ENCODE data around the gene MPPED2. TPM values are rescaled to one million over a fixed set of nuclear protein-coding genes. Genes with fewer than 3 reads are reported as not detected.

MPPED2 gene
- total and polyA plus RNA-seq, 4 donors: 0.11 to 5.6 (median 1.1) TPM

GRCh38 chr11:30581675-30582074, 4.5 kb downstream of the MPPED2 start:
- ATAC-seq (ENCODE audit: insufficient read depth, low FRiP score): no peak
- peaks cover 0 to 21% (median 0%) of the 10 kb centered on the region in 5 donors for H3K4me1 ChIP-seq (ENCODE audit: control insufficient read depth in 5 of 5, insufficient read depth in 5 of 5, low read length in 5 of 5)
- H3K4me3 ChIP-seq: no peak overlapping the region
- no peak for DNase-seq
- no peak overlapping the region for H3K27ac ChIP-seq (ENCODE audit: low read depth in 1 of 2, low read length in 1 of 2)
- TF ChIP-seq CTCF (IDR thresholded peaks at IDR 0.05; ENCODE audit: control extremely low read depth, extremely low read depth): no peak
- H3K9me3 ChIP-seq (ENCODE audit: control insufficient read depth in 4 of 4, insufficient read depth in 3 of 4, low read length in 3 of 4): peaks cover 0 to 7% (median 0%) of the 10 kb centered on the region in 4 donors
- H3K36me3 ChIP-seq (ENCODE audit: control insufficient read depth in 4 of 4, insufficient read depth in 4 of 4, low read length in 4 of 4): no peaks in the 10 kb centered on the region
- H3K9ac ChIP-seq (ENCODE audit: insufficient read depth in 1 of 2, low read length in 2 of 2): no peak overlapping the region
- 91 to 94% methylated on average over 3 of the region's 3 CpGs for WGBS, 2 donors
- peaks cover 6 to 30% (median 25%) of the 10 kb centered on the region in 3 donors for H3K27me3 ChIP-seq (ENCODE audit: control insufficient read depth in 3 of 3, insufficient read depth in 3 of 3, low read length in 2 of 3)

GRCh38 chr11:30580573-30580972, 5.6 kb downstream of the MPPED2 start:
- no peak overlapping the region for H3K27ac ChIP-seq (ENCODE audit: low read depth in 1 of 2, low read length in 1 of 2)
- H3K27me3 ChIP-seq (ENCODE audit: control insufficient read depth in 3 of 3, insufficient read depth in 3 of 3, low read length in 2 of 3): peaks cover 6 to 30% (median 25%) of the 10 kb centered on the region in 3 donors
- no peaks in the 10 kb centered on the region for H3K36me3 ChIP-seq (ENCODE audit: control insufficient read depth in 4 of 4, insufficient read depth in 4 of 4, low read length in 4 of 4)
- TF ChIP-seq CTCF (IDR thresholded peaks at IDR 0.05; ENCODE audit: control extremely low read depth, extremely low read depth): no peak
- peaks cover 0 to 17% (median 1%) of the 10 kb centered on the region in 5 donors for H3K4me1 ChIP-seq (ENCODE audit: control insufficient read depth in 5 of 5, insufficient read depth in 5 of 5, low read length in 5 of 5)
- DNase-seq: no peak
- H3K4me3 ChIP-seq: no peak overlapping the region
- H3K9me3 ChIP-seq (ENCODE audit: control insufficient read depth in 4 of 4, insufficient read depth in 3 of 4, low read length in 3 of 4): peaks cover 0 to 7% (median 0%) of the 10 kb centered on the region in 4 donors
- 71 to 96% methylated on average over 4 of the region's 4 CpGs for WGBS, 2 donors
- H3K9ac ChIP-seq (ENCODE audit: insufficient read depth in 1 of 2, low read length in 2 of 2): no peak overlapping the region
- ATAC-seq (ENCODE audit: insufficient read depth, low FRiP score): no peak

- ATAC-seq (ENCODE audit: insufficient read depth, low FRiP score): no peak
- 86 to 87% methylated on average over 3 of the region's 3 CpGs for WGBS, 2 donors
- TF ChIP-seq CTCF (IDR thresholded peaks at IDR 0.05; ENCODE audit: control extremely low read depth, extremely low read depth): no peak
- Histone ChIP-seq H3K4me1 (ENCODE audit: control insufficient read depth in 5 of 5, insufficient read depth in 5 of 5, low read length in 5 of 5) (peaks cover 0 to 11% (median 4%) of the 10 kb centered on the region in 5 donors), H3K27me3 (ENCODE audit: control insufficient read depth in 3 of 3, insufficient read depth in 3 of 3, low read length in 2 of 3) (peaks cover 6 to 27% (median 22%) of the 10 kb centered on the region in 3 donors), H3K9ac (ENCODE audit: insufficient read depth in 1 of 2, low read length in 2 of 2) (no peak overlapping the region), H3K4me3 (no peak overlapping the region), H3K27ac (ENCODE audit: low read depth in 1 of 2, low read length in 1 of 2) (no peak overlapping the region), H3K9me3 (ENCODE audit: control insufficient read depth in 4 of 4, insufficient read depth in 3 of 4, low read length in 3 of 4) (peaks cover 0 to 7% (median 0%) of the 10 kb centered on the region in 4 donors), H3K36me3 (ENCODE audit: control insufficient read depth in 4 of 4, insufficient read depth in 4 of 4, low read length in 4 of 4) (no peaks in the 10 kb centered on the region)
- DNase-seq: no peak
These were observed 6.6 kb downstream of the MPPED2 start for GRCh38 chr11:30579415-30580175.

All from lung (tissue), 12 donors.